B cell (primary cell): ENCODE data around the gene FADS2. TPM values are rescaled to one million over a fixed set of nuclear protein-coding genes. Genes with fewer than 3 reads are reported as not detected.

Experiments used
- ATAC-seq: fragments of 200-7000 bp; cut with Tn5 transposase; one replicate; pipeline ENCODE4 v1.10.0; 2021; ENCODE audit warnings: low read depth, mild to moderate bottlenecking, moderate number of reproducible peaks, moderate library complexity
- CTCF ChIA-PET: fragments of 350-600 bp; sonication (Branson Sonifier 250); formaldehyde crosslinking; loops from one replicate; lab custom pipeline; 2021; ENCODE audit warnings: antibody characterized with exemption, inconsistent platforms; lab: Charles Lee
- POLR2A ChIA-PET: fragments of 350-600 bp; sonication (Branson Sonifier 250); formaldehyde crosslinking; loops from one replicate; lab custom pipeline; 2021; ENCODE audit warnings: antibody characterized with exemption; lab: Charles Lee
- DNase-seq: peaks from one replicate; pipeline ENCODE4 v3.0.0; 2013
- H2AFZ ChIP-seq: 2 replicates; pipeline ENCODE4 v1.6.1; 2012; ENCODE audit warnings: mild to moderate bottlenecking, low read depth, low read length; ENCODE audit not compliant: insufficient read depth, poor library complexity, severe bottlenecking
- H3K27ac ChIP-seq, 2 donors: 1 replicate in 1 of 2; 2 replicates in 1 of 2; pipeline ENCODE4 v1.5.1; 2012 to 2013; ENCODE audit warnings: low read length in 2 of 2, mild to moderate bottlenecking in 2 of 2, moderate library complexity in 1 of 2
- H3K27me3 ChIP-seq, 4 experiments: fragments of 200-600 bp in 1 of 4; sonication (generic) in 1 of 4; replicated peaks in 1 of 4; 1 replicate in 2 of 4; 2 replicates in 2 of 4; pipeline versions ENCODE4 v1.6.1 to v1.7.0; 2013 to 2016; ENCODE audit warnings: low read length in 3 of 4, mild to moderate bottlenecking in 2 of 4, mixed read lengths in 1 of 4, moderate library complexity in 1 of 4; ENCODE audit not compliant: insufficient read depth in 4 of 4, control insufficient read depth in 3 of 4; ENCODE audit errors: control extremely low read depth in 1 of 4
- H3K36me3 ChIP-seq, 2 experiments: replicated peaks in 1 of 2; 1 replicate in 1 of 2; 2 replicates in 1 of 2; pipeline versions ENCODE4 v1.6.1 to v1.7.1; 2013; ENCODE audit warnings: low read length in 1 of 2; ENCODE audit not compliant: insufficient read depth in 2 of 2, control insufficient read depth in 1 of 2; ENCODE audit errors: control extremely low read depth in 1 of 2, extremely low read depth in 1 of 2
- H3K4me1 ChIP-seq, 2 donors: fragments of 200-600 bp in 1 of 2; sonication (generic) in 1 of 2; 1 replicate in 1 of 2; 2 replicates in 1 of 2; pipeline versions ENCODE4 v1.5.1 to v1.6.1; 2013 to 2017; ENCODE audit warnings: low read length in 2 of 2; ENCODE audit not compliant: control insufficient read depth in 2 of 2, insufficient read depth in 2 of 2
- H3K4me2 ChIP-seq: replicated peaks from 2 replicates; pipeline ENCODE3; 2012; ENCODE audit warnings: mild to moderate bottlenecking, low read depth, low read length; ENCODE audit not compliant: poor library complexity, severe bottlenecking
- H3K4me3 ChIP-seq, 5 experiments: fragments of 200-600 bp in 1 of 5; sonication (generic) in 1 of 5; 1 replicate in 3 of 5; 2 replicates in 2 of 5; pipeline versions ENCODE4 v1.5.1 to v1.7.0; 2011 to 2016; ENCODE audit warnings: low read length in 4 of 5, mild to moderate bottlenecking in 4 of 5, low read depth in 2 of 5, control low read depth in 1 of 5, moderate library complexity in 1 of 5; ENCODE audit not compliant: insufficient read depth in 1 of 5; ENCODE audit errors: control extremely low read depth in 1 of 5, extremely low read depth in 1 of 5
- H3K79me2 ChIP-seq: fragments of 200-600 bp; sonication (generic); one replicate; pipeline ENCODE4 v1.6.0; 2016; ENCODE audit warnings: low read length; ENCODE audit not compliant: control insufficient read depth, insufficient read depth
- H3K9ac ChIP-seq: fragments of 200-600 bp; sonication (generic); 2 replicates; pipeline ENCODE4 v1.6.1; 2017; ENCODE audit warnings: mild to moderate bottlenecking, low read length, moderate library complexity
- H3K9me3 ChIP-seq, 3 donors: one replicate each; pipeline versions ENCODE4 v1.6.1 to v1.7.1; 2013; ENCODE audit warnings: low read length in 2 of 3; ENCODE audit not compliant: control insufficient read depth in 2 of 3, insufficient read depth in 1 of 3; ENCODE audit errors: control extremely low read depth in 1 of 3
- H4K20me1 ChIP-seq: 2 replicates; pipeline ENCODE4 v1.6.0; 2012; ENCODE audit warnings: mild to moderate bottlenecking, low read length; ENCODE audit not compliant: insufficient read depth, control insufficient read depth, poor library complexity, severe bottlenecking
- H3K27ac Mint-ChIP-seq: one replicate; pipeline ENCODE4 v1.8.0; 2021; ENCODE audit warnings: mixed read lengths
- H3K27me3 Mint-ChIP-seq: one replicate; pipeline ENCODE4 v1.8.0; 2021; ENCODE audit warnings: mixed read lengths
- H3K4me1 Mint-ChIP-seq: one replicate; pipeline ENCODE4 v1.8.0; 2021; ENCODE audit warnings: mixed read lengths
- H3K4me3 Mint-ChIP-seq: one replicate; pipeline ENCODE4 v1.8.0; 2021; ENCODE audit warnings: mixed read lengths
- H3K9me3 Mint-ChIP-seq: one replicate; pipeline ENCODE4 v1.8.0; 2022; ENCODE audit warnings: mixed read lengths; ENCODE audit not compliant: insufficient read depth
- CTCF ChIP-seq: fragments of 200-600 bp; IDR thresholded peaks from one replicate; pipeline ENCODE4 v1.8.0; 2022; ENCODE audit warnings: antibody characterized with exemption, mild to moderate bottlenecking
- EZH2 ChIP-seq: IDR thresholded peaks from 2 replicates; pipeline ENCODE4 v1.6.1; 2012; ENCODE audit warnings: borderline replicate concordance, low read depth, mild to moderate bottlenecking, moderate library complexity, low read length; ENCODE audit not compliant: insufficient read depth, poor library complexity, severe bottlenecking
- WGBS: methylation state at CpG from one replicate; pipeline ENCODE4 v1.1.5; 2013; ENCODE audit warnings: missing lambda C conversion rate; ENCODE audit not compliant: insufficient coverage; 5-methylcytosine and 5-hydroxymethylcytosine counted together
- intact Hi-C: fragments of 100-400 bp; cut with micrococcal nuclease; formaldehyde crosslinking; loops from one replicate; pipeline ENCODE4 v1.10.0; 2022
- polyA plus RNA-seq: library from polyadenylated mRNA; depleted of rRNA; stranded (reverse); fragments of >200 nt; gene quantifications from 2 replicates; pipeline ENCODE4 v1.2.3, GENCODE V29; 2012
- total RNA-seq, 2 donors: library from RNA; stranded (reverse); fragments of 120-200 nt in 1 of 2; gene quantifications; 1 replicate in 1 of 2; 2 replicates in 1 of 2; pipeline versions ENCODE4 v1.2.3 to v1.2.4, GENCODE V29; 2013 to 2022

FADS2 gene
- total and polyA plus RNA-seq, 2 donors (not counting 1 experiment from before 2014, with no cell fraction given) = 1.5 to 5.9 TPM

- Histone ChIP-seq H4K20me1 (no peaks in the 10 kb centered on the region), H3K9me3 (no peaks in the 10 kb centered on the region), H3K4me3 (peak overlapping the region; percentile 21 to 70 (median 62)), H3K79me2 (no peaks in the 10 kb centered on the region), H3K36me3 (no peaks in the 10 kb centered on the region), H3K4me2 (peak overlapping the region; percentile 93), H3K4me1 (peaks cover 13 to 23% of the 10 kb centered on the region in 2 donors), H3K27ac (peak overlapping the region in 1 of 2 donors; percentile 45), H2AFZ (peak overlapping the region; percentile 88), H3K27me3 (peaks cover 0 to 13% (median 2%) of the 10 kb centered on the region in 4 experiments), H3K9ac (peak overlapping the region; percentile 65)
- H3K4me1 Mint-ChIP-seq = peaks cover 17% of the 10 kb centered on the region
- ChIA-PET POLR2A (interaction anchor here (0.6 to 1.4 kb wide), 2 partner anchors 12 to 136 kb away, joined by 7 to 8 read pairs; no protein-coding TSS in a partner anchor), CTCF (interaction anchor here (0.5 to 2.4 kb wide), 6 partner anchors 9 to 281 kb away, joined by 3 to 15 read pairs (median 3); partner anchors contain the start of gene FADS1)
- H3K27me3 Mint-ChIP-seq = no peaks in the 10 kb centered on the region
- TF ChIP-seq CTCF (no peak), EZH2 (no peak)
- H3K4me3 Mint-ChIP-seq = peak overlapping the region; percentile 93
- intact Hi-C loops = loop anchor here (1.0 kb wide), 1 partner anchor 11 kb away; no protein-coding TSS in a partner anchor
- peak overlapping the region; percentile 76 for H3K27ac Mint-ChIP-seq
- H3K9me3 Mint-ChIP-seq = no peaks in the 10 kb centered on the region
- ATAC-seq = peak; percentile 29
- WGBS = 5% methylated on average over 21 of the region's 23 CpGs
- peak; percentile 69 for DNase-seq
Observed at GRCh38 chr11:61826930-61827570, 1.1 kb upstream of the FADS2 start.

- H3K4me3 Mint-ChIP-seq = peak overlapping the region; percentile 93
- peak overlapping the region; percentile 61 for H3K27ac Mint-ChIP-seq
- Histone ChIP-seq H3K4me2 (peak overlapping the region; percentile 93), H3K9ac (peak overlapping the region; percentile 65), H3K27ac (peak overlapping the region in 1 of 2 donors; percentile 15), H3K9me3 (no peaks in the 10 kb centered on the region), H3K36me3 (no peaks in the 10 kb centered on the region), H3K4me1 (peaks cover 13 to 23% of the 10 kb centered on the region in 2 donors), H2AFZ (peak overlapping the region; percentile 88), H4K20me1 (no peaks in the 10 kb centered on the region), H3K4me3 (peak overlapping the region; percentile 51 to 70 (median 62)), H3K79me2 (no peaks in the 10 kb centered on the region), H3K27me3 (peaks cover 0 to 13% (median 2%) of the 10 kb centered on the region in 4 experiments)
- no peak for DNase-seq
- no peak for TF ChIP-seq EZH2
- no peak for TF ChIP-seq CTCF
- CTCF ChIA-PET = interaction anchor here (1.0 to 2.4 kb wide), 3 partner anchors 11 to 280 kb away, joined by 3 to 15 read pairs (median 6); partner anchors contain the start of gene FADS1
- 0% methylated on average over 16 of the region's 16 CpGs for WGBS
- POLR2A ChIA-PET = interaction anchor here (0.8 to 1.7 kb wide), 2 partner anchors 13 kb away, joined by 3 to 4 read pairs; no protein-coding TSS in a partner anchor
- H3K27me3 Mint-ChIP-seq = no peaks in the 10 kb centered on the region
- H3K9me3 Mint-ChIP-seq = no peaks in the 10 kb centered on the region
- peaks cover 19% of the 10 kb centered on the region for H3K4me1 Mint-ChIP-seq
- peak; percentile 4 for ATAC-seq
- intact Hi-C loops = no loop called here
Observed at GRCh38 chr11:61828379-61828628, 204 bp downstream of the FADS2 start.
